ENCODE measurements around the gene TRIP13. TPM values are rescaled to one million over a fixed set of nuclear protein-coding genes. Genes with fewer than 3 reads are reported as not detected.
"Not testable (repeated sequence)": the region's sequence is repeated elsewhere in the genome, so short reads cannot be mapped to it uniquely, and the experiment has no call there.

TRIP13 gene, protein sequence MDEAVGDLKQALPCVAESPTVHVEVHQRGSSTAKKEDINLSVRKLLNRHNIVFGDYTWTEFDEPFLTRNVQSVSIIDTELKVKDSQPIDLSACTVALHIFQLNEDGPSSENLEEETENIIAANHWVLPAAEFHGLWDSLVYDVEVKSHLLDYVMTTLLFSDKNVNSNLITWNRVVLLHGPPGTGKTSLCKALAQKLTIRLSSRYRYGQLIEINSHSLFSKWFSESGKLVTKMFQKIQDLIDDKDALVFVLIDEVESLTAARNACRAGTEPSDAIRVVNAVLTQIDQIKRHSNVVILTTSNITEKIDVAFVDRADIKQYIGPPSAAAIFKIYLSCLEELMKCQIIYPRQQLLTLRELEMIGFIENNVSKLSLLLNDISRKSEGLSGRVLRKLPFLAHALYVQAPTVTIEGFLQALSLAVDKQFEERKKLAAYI
- total RNA-seq, result 3.8 and 4.0 TPM in 2 replicates

DNA sequence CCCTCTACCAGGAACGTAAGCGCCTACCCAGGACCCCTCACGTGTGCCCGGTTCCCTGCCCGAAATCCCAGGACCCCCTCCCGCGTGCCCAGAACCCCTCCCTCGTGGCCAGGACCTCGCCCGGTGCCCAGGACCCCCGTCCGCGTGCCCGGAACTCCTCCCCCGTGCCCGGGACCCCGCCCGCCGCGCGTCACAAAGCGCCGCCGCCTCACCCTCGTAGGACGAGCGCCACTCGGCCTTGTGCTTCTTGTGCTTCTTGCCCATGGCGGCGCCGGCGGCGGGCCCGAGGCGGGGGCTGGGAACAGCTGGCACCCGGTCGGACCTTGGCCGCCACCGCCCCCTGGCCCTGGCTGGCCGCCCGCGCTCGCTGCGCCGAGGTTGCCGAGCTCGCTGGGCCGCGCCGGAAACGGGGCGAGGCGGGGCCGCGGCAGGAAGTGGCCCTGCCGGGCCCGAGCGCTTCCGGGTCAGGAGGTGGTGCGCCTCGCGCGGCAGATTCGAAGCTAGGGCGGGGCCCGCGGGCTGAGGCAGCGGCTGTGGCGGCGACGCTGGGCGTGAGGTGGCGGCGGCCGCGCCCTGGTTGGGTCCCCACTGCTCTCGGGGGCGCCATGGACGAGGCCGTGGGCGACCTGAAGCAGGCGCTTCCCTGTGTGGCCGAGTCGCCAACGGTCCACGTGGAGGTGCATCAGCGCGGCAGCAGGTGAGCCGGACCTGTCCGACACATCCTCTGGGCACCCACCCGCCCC, at the start of gene TRIP13, which contains the start of gene BRD9:
Gene TRIP13, plus strand, starts transcription at position 491 of the 743 bp plus-strand sequence. Its CDS starts 115 bp downstream, at position 606.
Gene BRD9, minus strand, starts transcription at position 408 of the 743 bp plus-strand sequence. Its CDS starts 144 bp downstream, at position 264.
- peak; percentile 100 for DNase-seq (ENCODE audit: insufficient read length, low spot score, missing footprints)
- H3K9me3 ChIP-seq (ENCODE audit: low read depth, low read length), result no peaks in the 10 kb centered on the region
- peak within 1 kb of the TSS; percentile 97 for H3K4me2 ChIP-seq (ENCODE audit: insufficient read depth, low read length)
- H3K36me3 ChIP-seq (ENCODE audit: insufficient read depth, low read length), result peaks cover 35% of the 10 kb centered on the region
- H3K79me2 ChIP-seq (ENCODE audit: insufficient read depth, low read length), result peaks cover 59% of the 10 kb centered on the region
- H2AFZ ChIP-seq (ENCODE audit: low read length), result peak within 1 kb of the TSS; percentile 81
- no peaks in the 10 kb centered on the region for H3K27me3 ChIP-seq (ENCODE audit: insufficient read depth, low read length)
- peak within 1 kb of the TSS; percentile 92 for H3K27ac ChIP-seq (ENCODE audit: low read depth, low read length)
- peaks cover 26% of the 10 kb centered on the region for H3K4me1 ChIP-seq (ENCODE audit: insufficient read depth, low read length)
- peak within 1 kb of the TSS; percentile 88 for H3K4me3 ChIP-seq (ENCODE audit: insufficient read depth, low read length)
- TF ChIP-seq, protein P1, sequence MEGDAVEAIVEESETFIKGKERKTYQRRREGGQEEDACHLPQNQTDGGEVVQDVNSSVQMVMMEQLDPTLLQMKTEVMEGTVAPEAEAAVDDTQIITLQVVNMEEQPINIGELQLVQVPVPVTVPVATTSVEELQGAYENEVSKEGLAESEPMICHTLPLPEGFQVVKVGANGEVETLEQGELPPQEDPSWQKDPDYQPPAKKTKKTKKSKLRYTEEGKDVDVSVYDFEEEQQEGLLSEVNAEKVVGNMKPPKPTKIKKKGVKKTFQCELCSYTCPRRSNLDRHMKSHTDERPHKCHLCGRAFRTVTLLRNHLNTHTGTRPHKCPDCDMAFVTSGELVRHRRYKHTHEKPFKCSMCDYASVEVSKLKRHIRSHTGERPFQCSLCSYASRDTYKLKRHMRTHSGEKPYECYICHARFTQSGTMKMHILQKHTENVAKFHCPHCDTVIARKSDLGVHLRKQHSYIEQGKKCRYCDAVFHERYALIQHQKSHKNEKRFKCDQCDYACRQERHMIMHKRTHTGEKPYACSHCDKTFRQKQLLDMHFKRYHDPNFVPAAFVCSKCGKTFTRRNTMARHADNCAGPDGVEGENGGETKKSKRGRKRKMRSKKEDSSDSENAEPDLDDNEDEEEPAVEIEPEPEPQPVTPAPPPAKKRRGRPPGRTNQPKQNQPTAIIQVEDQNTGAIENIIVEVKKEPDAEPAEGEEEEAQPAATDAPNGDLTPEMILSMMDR (IDR thresholded peaks at IDR 0.05; ENCODE audit: extremely low read depth, low read depth, low read length), result no peak
- peaks cover 5% of the 10 kb centered on the region for H4K20me1 ChIP-seq (ENCODE audit: insufficient read depth, low read length)

DNA sequence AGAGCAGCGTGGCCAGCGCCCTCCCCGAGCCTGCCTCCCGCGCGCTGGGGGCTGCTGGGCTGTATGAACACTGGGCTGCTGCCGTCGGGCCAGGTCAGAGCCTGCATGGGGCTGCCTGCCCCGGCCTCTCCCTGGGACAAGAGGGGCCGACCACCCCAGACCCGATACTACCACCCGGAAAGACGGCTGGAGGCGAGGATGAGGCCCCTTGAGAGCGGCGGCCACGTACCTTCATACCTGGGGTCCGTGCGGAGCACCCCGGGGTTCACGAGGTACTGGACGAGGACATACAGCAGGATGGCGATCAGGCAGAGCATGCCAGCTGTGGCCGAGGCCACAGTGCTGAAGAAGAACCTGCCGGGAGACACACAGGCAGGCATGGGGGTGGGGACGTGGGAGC, 49.3 kb upstream of the TRIP13 start:
- not testable (repeated sequence) for H3K4me2 ChIP-seq (ENCODE audit: insufficient read depth, low read length); H3K79me2 ChIP-seq (ENCODE audit: insufficient read depth, low read length); H3K9me3 ChIP-seq (ENCODE audit: low read depth, low read length); H3K27ac ChIP-seq (ENCODE audit: low read depth, low read length); H3K4me3 ChIP-seq (ENCODE audit: insufficient read depth, low read length); H3K4me1 ChIP-seq (ENCODE audit: insufficient read depth, low read length); H4K20me1 ChIP-seq (ENCODE audit: insufficient read depth, low read length); H3K27me3 ChIP-seq (ENCODE audit: insufficient read depth, low read length); H3K36me3 ChIP-seq (ENCODE audit: insufficient read depth, low read length); H2AFZ ChIP-seq (ENCODE audit: low read length); DNase-seq (ENCODE audit: insufficient read length, low spot score, missing footprints)

DNA sequence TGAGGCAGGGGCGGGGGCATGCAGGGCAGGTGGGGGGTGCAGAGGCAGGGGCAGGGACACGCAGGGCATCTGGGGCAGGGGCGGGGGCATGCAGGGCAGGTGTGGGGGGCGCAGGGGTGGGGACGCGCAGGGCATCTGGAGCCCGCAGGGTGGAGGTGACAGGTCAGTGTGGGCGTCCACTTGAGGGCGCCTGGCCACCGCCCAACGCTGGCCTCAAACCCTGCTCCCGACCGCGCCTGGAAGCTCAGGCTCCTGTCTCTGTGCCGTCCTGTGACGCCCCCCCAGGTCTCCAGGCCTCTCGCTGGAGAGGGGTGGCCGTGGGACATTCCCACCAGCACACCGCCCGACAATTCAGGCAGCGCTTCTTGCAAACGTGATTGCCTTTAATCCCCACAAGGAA, 48.8 kb upstream of the TRIP13 start:
- H3K27me3 ChIP-seq (ENCODE audit: insufficient read depth, low read length); H3K4me3 ChIP-seq (ENCODE audit: insufficient read depth, low read length); H3K4me2 ChIP-seq (ENCODE audit: insufficient read depth, low read length); H3K36me3 ChIP-seq (ENCODE audit: insufficient read depth, low read length); H3K27ac ChIP-seq (ENCODE audit: low read depth, low read length); H3K79me2 ChIP-seq (ENCODE audit: insufficient read depth, low read length); H4K20me1 ChIP-seq (ENCODE audit: insufficient read depth, low read length); H2AFZ ChIP-seq (ENCODE audit: low read length); H3K9me3 ChIP-seq (ENCODE audit: low read depth, low read length); H3K4me1 ChIP-seq (ENCODE audit: insufficient read depth, low read length): not testable (repeated sequence)
- peak; percentile 35 for DNase-seq (ENCODE audit: insufficient read length, low spot score, missing footprints)

DNA sequence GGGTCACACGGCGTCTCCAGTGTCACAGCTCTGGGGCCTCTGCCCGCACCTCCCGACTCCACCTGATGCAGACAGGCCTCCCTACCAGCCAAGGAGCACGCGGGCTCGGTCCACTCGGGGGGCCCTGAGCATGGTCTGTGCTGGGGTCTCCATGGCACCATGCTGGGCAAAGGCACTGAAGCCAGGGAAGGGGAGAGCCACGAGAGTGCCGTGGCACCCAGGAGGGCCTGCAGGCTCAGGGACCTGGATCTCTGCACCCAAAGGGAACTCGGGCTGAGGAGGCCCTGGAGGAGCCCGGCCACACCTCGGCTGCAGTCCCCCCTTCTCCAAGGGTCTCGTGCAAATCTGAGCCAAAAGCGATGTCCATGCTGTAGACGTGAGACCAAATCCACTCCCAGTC, 48.3 kb upstream of the TRIP13 start:
- not testable (repeated sequence) for H2AFZ ChIP-seq (ENCODE audit: low read length); H3K27me3 ChIP-seq (ENCODE audit: insufficient read depth, low read length)

DNA sequence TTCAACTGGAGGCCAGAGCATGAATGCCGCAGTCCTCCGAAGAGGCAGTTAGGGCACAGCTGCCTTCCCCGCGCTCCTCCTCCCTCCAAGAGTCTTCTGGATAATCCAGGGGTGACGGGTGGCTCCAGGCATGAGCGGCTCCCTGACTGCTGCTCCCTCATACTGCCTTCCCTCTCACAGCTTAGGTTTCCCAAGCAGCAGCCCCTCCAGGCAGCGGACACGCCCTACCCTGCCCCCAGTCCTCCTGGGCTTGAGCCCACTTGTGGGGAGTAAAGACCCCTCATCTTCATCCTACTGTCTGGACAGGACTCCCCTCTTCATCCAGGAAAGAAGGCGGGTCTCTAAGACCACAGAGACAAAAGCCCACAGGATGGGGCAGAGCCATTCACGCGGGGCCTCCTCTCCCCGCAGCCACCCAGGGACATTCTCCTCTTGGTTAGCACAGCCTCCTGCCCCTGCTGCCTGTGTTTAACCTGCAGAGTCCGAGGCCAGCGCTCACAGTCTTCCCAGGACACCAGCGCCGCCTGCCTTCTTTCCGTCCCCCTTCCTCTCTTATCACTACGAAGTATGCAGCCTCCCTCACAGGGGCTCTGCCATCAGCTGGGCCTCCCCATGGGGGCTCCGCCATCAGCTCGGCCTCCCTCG, 47.5 kb upstream of the TRIP13 start:
- not testable (repeated sequence) for H2AFZ ChIP-seq (ENCODE audit: low read length); H3K79me2 ChIP-seq (ENCODE audit: insufficient read depth, low read length); H3K27ac ChIP-seq (ENCODE audit: low read depth, low read length); H3K4me2 ChIP-seq (ENCODE audit: insufficient read depth, low read length); H3K36me3 ChIP-seq (ENCODE audit: insufficient read depth, low read length); H4K20me1 ChIP-seq (ENCODE audit: insufficient read depth, low read length); H3K4me1 ChIP-seq (ENCODE audit: insufficient read depth, low read length); H3K9me3 ChIP-seq (ENCODE audit: low read depth, low read length); H3K27me3 ChIP-seq (ENCODE audit: insufficient read depth, low read length); DNase-seq (ENCODE audit: insufficient read length, low spot score, missing footprints); H3K4me3 ChIP-seq (ENCODE audit: insufficient read depth, low read length)

More for the DNA sequence above, 48.3 kb upstream of the TRIP13 start:
- not testable (repeated sequence) for H3K79me2 ChIP-seq (ENCODE audit: insufficient read depth, low read length); H3K27ac ChIP-seq (ENCODE audit: low read depth, low read length); H3K4me1 ChIP-seq (ENCODE audit: insufficient read depth, low read length); H3K4me2 ChIP-seq (ENCODE audit: insufficient read depth, low read length); H3K9me3 ChIP-seq (ENCODE audit: low read depth, low read length); H3K4me3 ChIP-seq (ENCODE audit: insufficient read depth, low read length); H4K20me1 ChIP-seq (ENCODE audit: insufficient read depth, low read length); H3K36me3 ChIP-seq (ENCODE audit: insufficient read depth, low read length)
- DNase-seq (ENCODE audit: insufficient read length, low spot score, missing footprints), result peak; percentile 43

DNA sequence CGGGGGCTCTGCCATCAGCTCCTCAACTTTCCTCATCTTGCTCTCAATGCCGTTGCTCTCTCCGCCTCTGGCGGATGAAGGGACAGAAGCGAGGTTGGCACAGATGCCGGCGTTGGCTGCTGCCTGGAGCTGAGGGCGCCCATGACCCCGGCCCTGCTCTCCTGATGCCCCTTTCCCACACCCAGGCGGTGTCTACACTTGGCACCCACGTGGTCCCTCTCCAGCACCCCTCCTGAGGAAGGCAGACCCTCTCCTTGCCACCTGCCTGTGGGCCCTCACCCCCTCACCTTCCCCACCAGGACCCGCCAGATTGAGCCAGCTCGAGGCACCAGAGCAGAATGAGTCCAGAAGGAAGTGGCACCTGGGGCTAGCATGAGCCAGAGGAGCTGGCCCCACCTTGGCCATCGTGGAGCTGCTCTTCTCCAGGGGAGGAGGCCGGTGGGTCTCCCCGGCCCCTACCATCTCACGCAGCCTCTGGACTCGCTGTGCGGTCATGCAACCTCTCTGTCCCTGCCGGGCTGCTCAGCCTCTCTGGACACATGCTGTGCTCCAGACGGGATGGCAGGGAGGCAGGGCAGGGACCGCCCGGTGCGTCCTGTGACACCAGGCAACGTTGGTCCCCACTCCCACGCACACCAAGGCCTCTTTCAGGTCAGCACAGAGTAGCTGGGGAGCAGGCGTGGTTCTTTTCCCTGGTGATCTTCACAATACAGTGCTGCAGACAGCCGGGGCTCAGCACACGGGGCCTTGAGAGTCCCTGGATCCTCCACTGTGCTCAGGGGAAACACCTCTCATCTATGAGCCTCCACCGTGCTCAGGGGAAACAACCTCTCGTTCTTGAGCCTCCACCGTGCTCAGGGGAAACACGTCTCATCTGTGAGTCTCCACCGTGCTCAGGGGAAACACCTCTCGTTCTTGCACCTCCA, 46.7 kb upstream of the TRIP13 start:
- H3K36me3 ChIP-seq (ENCODE audit: insufficient read depth, low read length); H4K20me1 ChIP-seq (ENCODE audit: insufficient read depth, low read length); H3K4me2 ChIP-seq (ENCODE audit: insufficient read depth, low read length); H3K27ac ChIP-seq (ENCODE audit: low read depth, low read length); H3K4me3 ChIP-seq (ENCODE audit: insufficient read depth, low read length); H2AFZ ChIP-seq (ENCODE audit: low read length); H3K27me3 ChIP-seq (ENCODE audit: insufficient read depth, low read length); DNase-seq (ENCODE audit: insufficient read length, low spot score, missing footprints); H3K9me3 ChIP-seq (ENCODE audit: low read depth, low read length); H3K4me1 ChIP-seq (ENCODE audit: insufficient read depth, low read length); H3K79me2 ChIP-seq (ENCODE audit: insufficient read depth, low read length): not testable (repeated sequence)

DNA sequence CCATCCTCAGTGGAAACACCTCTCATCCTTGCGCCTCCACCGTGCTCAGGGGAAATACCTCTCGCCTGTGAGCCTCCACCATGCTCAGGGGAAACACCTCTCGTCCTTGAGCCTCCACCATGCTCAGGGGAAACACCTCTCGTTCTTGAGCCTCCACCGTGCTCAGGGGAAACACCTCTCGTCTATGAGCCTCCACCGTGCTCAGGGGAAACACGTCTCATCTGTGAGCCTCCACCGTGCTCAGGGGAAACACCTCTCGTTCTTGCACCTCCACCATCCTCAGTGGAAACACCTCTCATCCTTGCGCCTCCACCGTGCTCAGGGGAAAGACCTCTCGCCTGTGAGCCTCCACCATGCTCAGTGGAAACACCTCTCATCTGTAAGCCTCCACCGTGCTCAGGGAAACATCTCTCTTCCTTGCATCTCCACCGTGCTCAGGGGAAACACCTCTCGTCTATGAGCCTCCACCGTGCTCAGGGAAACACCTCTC, 46.0 kb upstream of the TRIP13 start:
- not testable (repeated sequence) for H2AFZ ChIP-seq (ENCODE audit: low read length); H3K9me3 ChIP-seq (ENCODE audit: low read depth, low read length); H3K4me2 ChIP-seq (ENCODE audit: insufficient read depth, low read length); H3K4me3 ChIP-seq (ENCODE audit: insufficient read depth, low read length); H3K27me3 ChIP-seq (ENCODE audit: insufficient read depth, low read length); DNase-seq (ENCODE audit: insufficient read length, low spot score, missing footprints); H3K4me1 ChIP-seq (ENCODE audit: insufficient read depth, low read length); H3K27ac ChIP-seq (ENCODE audit: low read depth, low read length); H3K79me2 ChIP-seq (ENCODE audit: insufficient read depth, low read length); H3K36me3 ChIP-seq (ENCODE audit: insufficient read depth, low read length); H4K20me1 ChIP-seq (ENCODE audit: insufficient read depth, low read length)

Measured in osteoblast (primary cell).